NCI-H748 (cell line): ENCODE measurements around the gene SPIB.
A peak's percentile ranks its signal among the peaks of the same experiment; 100 is the strongest.
"Not testable (repeated sequence)": the region's sequence is repeated elsewhere in the genome, so short reads cannot be mapped to it uniquely, and the experiment has no call there.

ENCODE experiments used
- DNase-seq: peaks from one replicate; lab custom pipeline; 2025; ENCODE audit not compliant: unreplicated experiment; lab: John Stamatoyannopoulos, UW

Gene SPIB

GRCh38 chr19:50390952-50391351 is 27.8 kb upstream of the SPIB start:
- DNase-seq: not testable (repeated sequence)

GRCh38 chr19:50392759-50393158 is 26.0 kb upstream of the SPIB start:
- DNase-seq: no peak

- no peak for DNase-seq
These were observed 25.1 kb upstream of the SPIB start for GRCh38 chr19:50393589-50393988.

- no peak for DNase-seq
These were observed 24.7 kb upstream of the SPIB start for GRCh38 chr19:50394017-50394416.

DNA sequence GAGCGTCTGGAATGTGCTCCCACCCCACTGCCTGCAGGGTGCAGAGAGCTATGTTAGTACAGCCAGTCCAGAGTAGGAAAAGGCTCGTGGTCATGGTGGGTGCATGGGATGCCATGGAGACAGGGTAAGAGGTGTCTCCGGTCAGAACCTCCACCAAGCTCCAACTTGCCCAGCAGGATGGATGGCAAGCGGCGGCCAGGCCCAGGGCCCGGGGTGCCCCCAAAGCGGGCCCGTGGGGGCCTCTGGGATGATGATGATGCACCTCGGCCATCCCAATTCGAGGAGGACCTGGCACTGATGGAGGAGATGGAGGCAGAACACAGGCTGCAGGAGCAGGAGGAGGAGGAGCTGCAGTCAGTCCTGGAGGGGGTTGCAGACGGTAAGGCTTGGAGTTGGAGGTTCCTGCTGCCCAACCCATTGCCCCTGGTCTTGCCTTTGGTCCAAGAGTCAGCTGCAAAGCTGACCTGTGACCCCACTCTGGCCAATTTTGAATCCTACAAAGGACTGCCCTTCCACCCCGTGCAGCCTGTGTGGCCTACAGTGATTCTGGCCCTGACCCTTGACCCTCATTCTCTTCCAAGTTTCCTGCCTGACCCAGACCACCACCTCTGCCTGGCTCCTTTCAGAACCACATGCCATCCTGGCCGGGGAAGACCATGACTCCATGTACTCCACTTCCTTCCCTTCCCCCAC is 19.9 kb upstream of the SPIB start:
- no peak for DNase-seq

DNA sequence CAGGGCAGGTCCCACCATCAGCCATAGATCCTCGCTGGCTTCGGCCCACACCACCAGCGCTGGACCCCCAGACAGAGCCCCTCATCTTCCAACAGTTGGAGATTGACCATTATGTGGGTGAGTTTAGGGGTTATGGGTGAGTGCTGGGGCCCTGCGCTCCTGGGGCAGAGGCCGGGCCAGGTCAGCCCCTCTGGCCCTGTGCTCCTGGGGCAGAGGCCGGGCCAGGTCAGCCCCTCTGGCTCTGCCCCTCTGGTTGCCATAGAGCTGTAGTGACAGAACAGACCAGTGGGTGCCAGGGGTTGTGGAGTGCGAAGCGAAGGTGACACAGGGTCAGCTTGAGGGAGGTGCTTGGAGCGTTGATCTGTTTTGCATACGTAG is 19.4 kb upstream of the SPIB start:
- DNase-seq: no peak

GRCh38 chr19:50401605-50402450 is 16.9 kb upstream of the SPIB start:
- no peak for DNase-seq

DNA sequence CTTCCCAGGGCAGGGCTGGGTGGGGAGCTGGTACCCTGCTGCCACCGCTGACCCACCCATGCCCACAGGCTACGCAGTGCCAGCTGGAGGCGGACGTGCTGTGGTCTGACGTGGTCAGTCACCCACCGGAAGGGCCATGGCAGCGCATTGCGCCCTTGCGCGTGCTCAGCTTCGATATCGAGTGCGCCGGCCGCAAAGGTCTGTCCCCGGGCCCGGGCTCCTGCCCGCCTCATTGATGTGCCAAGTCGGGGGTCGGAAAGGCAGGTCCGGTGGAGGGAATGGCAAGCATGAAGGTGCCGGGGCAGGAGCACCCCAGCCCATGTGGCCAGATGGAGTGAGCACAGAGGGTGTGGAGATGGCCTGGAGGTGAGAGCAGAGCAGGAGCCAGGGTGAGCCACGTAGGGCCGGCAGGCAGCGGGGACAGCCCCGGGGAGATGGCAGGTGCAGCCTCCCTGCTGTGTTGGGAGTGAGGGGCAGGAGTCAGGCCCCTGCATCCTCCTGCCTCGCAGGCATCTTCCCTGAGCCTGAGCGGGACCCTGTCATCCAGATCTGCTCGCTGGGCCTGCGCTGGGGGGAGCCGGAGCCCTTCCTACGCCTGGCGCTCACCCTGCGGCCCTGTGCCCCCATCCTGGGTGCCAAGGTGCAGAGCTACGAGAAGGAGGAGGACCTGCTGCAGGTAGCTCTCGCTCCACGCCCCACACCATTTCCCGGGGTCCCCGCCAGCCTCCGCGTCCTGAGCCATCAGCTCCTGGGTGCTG is 16.0 kb upstream of the SPIB start:
- DNase-seq: no peak

DNA sequence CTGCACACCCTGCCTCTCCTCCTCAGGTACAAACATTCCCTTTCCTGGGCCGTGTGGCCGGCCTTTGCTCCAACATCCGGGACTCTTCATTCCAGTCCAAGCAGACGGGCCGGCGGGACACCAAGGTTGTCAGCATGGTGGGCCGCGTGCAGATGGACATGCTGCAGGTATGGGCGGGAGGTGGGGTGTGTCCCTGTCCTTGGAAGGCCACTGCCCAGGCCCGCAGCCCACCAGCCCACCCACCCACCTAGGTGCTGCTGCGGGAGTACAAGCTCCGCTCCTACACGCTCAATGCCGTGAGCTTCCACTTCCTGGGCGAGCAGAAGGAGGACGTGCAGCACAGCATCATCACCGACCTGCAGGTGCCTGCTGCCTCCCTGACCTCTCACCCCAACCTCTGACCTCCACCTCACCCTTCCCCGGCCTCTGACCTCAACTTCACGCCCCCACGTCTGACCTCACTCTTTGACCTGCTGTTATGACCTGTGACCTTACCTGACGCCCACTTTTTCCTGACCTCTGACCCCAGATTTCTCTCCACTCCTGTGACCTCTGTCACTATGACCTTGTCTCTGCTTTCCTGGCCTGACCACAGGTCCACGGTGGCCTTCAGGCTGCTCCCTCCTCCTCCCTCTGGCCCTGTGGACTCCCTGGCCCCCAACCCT is 12.4 kb upstream of the SPIB start:
- DNase-seq: no peak

- DNase-seq: no peak
These were observed 11.9 kb upstream of the SPIB start for GRCh38 chr19:50406829-50407228.

DNA sequence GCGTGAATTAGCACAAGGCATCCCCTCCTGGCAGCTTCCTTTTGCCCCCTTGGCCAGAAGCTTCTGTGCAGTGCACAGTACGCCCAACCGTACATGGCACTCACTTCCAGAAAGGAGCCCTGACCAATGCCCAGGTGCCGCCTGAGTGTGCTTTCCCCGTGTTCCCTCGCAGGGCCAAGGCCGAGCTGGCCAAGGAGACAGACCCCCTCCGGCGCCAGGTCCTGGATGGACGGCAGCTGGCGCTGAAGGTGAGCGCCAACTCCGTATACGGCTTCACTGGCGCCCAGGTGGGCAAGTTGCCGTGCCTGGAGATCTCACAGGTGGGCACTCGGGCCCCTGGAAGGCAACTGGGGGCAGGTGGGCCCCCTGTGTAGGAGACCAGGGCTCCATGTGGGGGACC is 9.4 kb upstream of the SPIB start:
- no peak for DNase-seq

- no peak for DNase-seq
These were observed 8.6 kb upstream of the SPIB start for GRCh38 chr19:50410109-50410508.

DNA sequence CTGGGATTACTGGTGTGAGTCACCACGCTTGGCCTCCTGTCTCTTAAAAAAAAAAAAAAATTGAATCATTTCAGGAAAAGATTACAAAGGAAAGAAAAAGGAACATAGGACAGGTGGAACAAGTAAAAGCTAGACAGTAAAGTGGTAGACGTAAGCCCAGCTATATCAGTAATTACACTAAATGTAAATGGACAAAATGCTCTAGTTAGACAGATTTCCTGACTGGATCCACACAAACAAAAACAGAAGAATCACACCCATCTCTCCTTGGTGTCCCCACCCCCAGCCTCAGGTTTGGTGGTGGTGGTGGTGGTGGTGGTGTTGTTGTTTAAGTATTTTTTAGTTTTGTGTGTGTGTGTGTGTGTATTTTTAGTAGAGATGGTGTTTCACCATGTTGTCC is 6.3 kb upstream of the SPIB start:
- DNase-seq: no peak

DNA sequence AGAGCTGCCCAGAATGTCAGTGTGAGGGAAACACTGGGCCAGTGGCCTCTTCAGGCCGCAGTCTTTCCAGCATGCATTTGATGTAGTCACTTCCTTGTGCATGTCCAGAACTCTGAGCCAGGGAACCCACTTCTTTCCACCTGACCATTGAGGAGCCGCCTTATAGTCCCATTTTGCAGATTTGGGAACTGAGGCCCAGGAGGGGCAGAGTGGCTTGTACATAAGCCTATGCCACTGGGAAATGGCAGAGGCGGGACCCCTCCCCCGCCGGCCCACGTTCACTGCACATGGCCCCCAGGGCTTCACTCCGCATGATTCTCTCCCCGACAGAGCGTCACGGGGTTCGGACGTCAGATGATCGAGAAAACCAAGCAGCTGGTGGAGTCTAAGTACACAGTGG is 5.6 kb upstream of the SPIB start:
- DNase-seq: no peak

GRCh38 chr19:50413531-50413930 is 5.2 kb upstream of the SPIB start:
- DNase-seq: no peak

- DNase-seq: peak; percentile 54
These were observed 3.7 kb upstream of the SPIB start for GRCh38 chr19:50414864-50415660.

DNA sequence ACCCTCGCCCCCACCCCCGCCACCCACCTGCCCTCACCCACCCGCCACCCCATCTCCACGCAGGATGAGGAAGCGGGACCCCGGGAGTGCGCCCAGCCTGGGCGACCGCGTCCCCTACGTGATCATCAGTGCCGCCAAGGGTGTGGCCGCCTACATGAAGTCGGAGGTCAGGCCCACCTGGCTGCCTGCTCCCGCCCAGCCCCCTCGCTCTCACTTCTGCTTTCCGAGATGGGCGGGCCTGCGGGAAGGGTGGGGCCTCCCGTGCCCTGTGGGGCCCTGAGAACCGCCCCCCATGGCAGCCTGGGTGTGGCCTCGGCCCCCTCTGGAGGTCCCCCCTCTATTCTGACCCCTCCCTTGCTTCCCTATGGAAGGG is 3.1 kb upstream of the SPIB start:
- no peak for DNase-seq

DNA sequence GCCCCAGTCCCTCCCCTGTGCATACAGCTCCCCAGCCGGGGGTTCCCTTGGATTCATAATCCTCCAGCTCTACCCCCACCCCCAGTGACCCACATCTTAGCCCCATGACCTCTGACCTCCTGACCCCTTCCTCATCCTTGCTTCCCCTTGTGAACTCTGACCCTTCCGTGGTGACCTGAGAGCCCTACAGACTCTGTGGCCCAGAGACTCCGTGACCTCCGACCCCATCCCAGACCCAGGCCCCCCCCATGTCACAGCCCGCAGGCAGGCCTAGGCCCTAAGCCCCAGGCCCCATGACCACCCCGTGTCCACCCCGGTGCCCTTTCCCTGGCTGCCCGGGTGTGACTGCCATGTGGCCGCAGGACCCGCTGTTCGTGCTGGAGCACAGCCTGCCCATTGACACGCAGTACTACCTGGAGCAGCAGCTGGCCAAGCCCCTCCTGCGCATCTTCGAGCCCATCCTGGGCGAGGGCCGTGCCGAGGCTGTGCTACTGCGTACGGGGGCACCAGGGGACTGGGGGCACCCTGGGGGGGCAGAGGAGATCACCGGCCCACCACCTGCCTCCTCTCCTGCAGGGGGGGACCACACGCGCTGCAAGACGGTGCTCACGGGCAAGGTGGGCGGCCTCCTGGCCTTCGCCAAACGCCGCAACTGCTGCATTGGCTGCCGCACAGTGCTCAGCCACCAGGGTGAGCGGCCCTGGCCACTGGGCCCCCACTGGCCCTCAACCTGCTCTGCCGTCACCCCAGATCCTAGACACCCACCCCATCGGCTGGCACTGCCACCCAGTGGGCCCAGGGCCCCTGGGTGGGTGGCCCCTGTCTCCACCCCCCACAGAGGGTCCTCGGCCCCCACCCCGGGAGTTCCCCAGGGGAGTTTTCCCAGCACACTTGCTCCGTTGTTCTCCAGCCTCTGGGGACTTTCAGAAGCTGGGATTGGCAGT is 2.4 kb upstream of the SPIB start:
- DNase-seq: no peak
